ENCODE results near the gene DSTN.

Gene DSTN

DNA sequence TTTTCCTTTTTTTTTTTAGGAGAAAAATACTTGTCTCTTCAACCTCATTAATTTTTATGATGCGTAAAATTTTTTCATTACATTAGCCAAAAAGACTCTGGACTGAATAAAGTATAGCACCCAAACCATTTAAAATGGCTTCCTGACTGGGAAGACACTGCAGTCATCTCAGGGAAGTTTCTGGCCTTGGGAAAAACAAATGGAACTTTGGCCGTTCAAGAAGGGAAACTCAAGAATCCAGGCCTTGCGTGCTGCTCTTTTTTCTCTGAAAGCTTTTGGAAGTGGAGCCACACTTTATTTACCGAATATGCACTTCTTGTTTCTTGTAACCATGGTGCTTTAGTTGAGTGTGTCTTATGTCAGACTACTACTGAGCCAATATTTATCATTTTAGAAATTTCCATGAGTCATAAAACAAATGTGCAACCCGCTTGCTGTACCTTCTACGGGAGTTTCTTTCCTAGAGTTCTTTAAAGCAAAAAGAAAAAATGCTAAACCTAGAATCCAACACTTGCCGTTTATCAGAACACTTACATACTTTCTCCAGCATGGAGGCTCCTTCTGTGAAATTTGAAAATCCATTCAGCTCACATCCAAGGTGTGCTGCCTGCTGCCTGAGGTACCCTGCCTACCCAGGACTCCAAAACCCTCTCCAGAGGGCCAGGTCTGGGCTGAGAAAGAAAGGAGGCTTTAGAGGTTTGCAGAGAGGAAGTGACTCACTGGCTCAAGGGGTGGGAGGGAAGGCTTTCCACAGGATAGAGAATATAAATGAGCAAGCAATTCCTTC lies 11.5 kb upstream of the DSTN start:
- H3K4me3 ChIP-seq (ENCODE audit: low read length) = no peak overlapping the region
- H3K4me1 ChIP-seq (ENCODE audit: insufficient read depth, low read length) = no peaks in the 10 kb centered on the region
- no peaks in the 10 kb centered on the region for H3K36me3 ChIP-seq (ENCODE audit: insufficient read depth, low read length)
- no peaks in the 10 kb centered on the region for H3K27me3 ChIP-seq (ENCODE audit: insufficient read depth, low read length)
- no peaks in the 10 kb centered on the region for H3K9me3 ChIP-seq (ENCODE audit: low read length)
- H2AFZ ChIP-seq (ENCODE audit: low read depth, low read length) = no peak overlapping the region

DNA sequence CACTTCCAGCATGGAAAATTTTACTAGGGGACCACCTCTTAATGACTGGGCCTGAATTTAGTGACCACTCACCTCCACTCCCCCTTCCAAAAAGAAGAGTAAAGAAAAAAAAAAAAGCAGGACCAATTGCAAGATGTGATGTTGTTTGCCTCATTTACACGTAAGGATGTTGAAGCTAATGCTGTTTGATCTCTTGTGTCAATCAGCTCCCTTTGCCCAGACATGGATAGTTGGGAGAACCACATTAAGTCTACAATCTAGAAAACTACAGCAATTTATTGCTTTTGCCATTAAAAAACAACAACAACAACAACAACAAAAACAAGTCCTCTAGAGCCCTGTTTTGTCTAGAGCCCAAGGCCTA lies 11.0 kb upstream of the DSTN start:
- H3K27me3 ChIP-seq (ENCODE audit: insufficient read depth, low read length) = no peaks in the 10 kb centered on the region
- no peaks in the 10 kb centered on the region for H3K4me1 ChIP-seq (ENCODE audit: insufficient read depth, low read length)
- H3K4me3 ChIP-seq (ENCODE audit: low read length) = no peak overlapping the region
- H3K36me3 ChIP-seq (ENCODE audit: insufficient read depth, low read length) = no peaks in the 10 kb centered on the region
- no peak overlapping the region for H2AFZ ChIP-seq (ENCODE audit: low read depth, low read length)
- H3K9me3 ChIP-seq (ENCODE audit: low read length) = no peaks in the 10 kb centered on the region

DNA sequence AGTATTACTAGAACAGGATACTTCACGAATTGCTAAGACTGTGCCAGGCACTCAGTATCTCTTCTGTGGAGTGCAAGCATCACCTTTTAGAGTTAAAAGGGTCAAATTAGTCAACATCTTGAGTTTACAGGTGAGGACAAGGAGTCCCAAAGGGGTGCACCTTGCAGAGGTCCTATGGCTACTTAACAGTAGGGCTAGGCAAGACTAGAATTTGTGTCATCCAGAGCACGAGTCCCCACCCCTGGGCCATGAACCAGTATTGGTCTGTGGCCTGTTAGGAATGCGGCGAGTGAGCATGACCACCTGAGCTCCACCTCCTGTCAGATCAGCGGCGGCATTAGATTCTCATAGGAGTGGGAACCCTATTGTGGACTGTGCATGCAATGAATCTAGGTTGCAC lies 10.5 kb upstream of the DSTN start:
- Histone ChIP-seq H3K4me1 (ENCODE audit: insufficient read depth, low read length) (no peaks in the 10 kb centered on the region), H3K27me3 (ENCODE audit: insufficient read depth, low read length) (no peaks in the 10 kb centered on the region), H3K4me3 (ENCODE audit: low read length) (no peak overlapping the region), H3K36me3 (ENCODE audit: insufficient read depth, low read length) (no peaks in the 10 kb centered on the region), H3K9me3 (ENCODE audit: low read length) (no peaks in the 10 kb centered on the region), H2AFZ (ENCODE audit: low read depth, low read length) (no peak overlapping the region)

DNA sequence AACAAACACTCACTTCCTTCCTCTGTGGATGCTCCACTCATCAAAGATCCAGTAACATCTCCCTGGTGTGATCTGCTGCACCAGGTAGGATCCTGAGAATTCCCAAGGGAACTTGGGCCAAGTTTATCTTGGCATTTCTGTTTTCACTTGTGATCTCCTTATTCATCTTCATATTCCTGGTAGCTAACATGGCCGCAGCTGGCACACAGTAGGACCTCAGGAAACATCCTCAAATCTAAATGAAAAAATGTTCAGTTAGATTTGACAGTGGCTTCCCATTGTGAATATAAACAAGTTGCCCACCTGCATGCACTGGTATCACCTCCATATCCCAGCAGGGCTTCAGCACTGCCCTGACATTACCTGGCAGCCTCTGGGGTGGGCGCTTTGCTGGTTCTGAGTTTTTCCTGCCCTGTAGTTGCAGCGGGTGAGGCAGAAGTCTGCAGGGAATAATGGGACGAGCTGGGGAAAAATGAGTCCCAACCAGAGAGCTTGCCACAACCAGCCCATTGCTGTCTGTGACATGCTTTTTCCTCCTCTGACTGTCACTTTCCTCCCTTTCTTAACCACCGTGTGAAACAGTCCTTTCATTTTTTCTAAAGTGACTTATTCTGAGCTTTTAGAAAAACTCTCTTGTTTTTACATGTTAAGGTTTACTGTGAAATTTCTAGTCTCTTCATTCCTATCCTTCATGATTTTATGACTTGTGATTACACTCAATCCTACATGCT lies 9.4 kb upstream of the DSTN start:
- Histone ChIP-seq H2AFZ (ENCODE audit: low read depth, low read length) (no peak overlapping the region), H3K4me3 (ENCODE audit: low read length) (no peak overlapping the region), H3K36me3 (ENCODE audit: insufficient read depth, low read length) (no peaks in the 10 kb centered on the region), H3K9me3 (ENCODE audit: low read length) (no peaks in the 10 kb centered on the region), H3K4me1 (ENCODE audit: insufficient read depth, low read length) (no peaks in the 10 kb centered on the region), H3K27me3 (ENCODE audit: insufficient read depth, low read length) (no peaks in the 10 kb centered on the region)

DNA sequence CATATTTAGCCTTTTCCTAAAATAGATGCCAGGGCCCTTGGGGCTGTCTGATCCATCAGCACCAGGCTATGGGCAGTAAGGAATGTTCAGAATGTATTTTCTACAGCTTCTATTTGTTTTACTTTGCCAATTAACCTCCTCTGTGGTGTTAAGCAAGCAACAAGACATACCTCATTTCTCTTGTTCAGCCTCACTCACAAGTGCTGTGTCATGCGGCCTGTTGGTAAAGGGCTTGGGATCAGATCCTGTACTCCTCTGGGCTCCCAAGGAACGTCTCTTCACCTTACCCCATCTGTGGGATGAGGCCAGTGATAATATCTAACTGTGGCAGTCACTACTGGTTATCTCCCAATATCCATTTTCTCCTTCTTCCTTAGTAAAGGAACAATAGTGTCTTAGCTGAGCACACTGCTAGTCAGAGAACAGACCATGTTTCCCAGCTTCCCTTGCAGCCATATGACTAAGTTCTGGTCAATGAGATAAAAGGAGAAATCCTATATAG lies 7.0 kb upstream of the DSTN start:
- Histone ChIP-seq H2AFZ (ENCODE audit: low read depth, low read length) (no peak overlapping the region), H3K4me3 (ENCODE audit: low read length) (no peak overlapping the region), H3K27me3 (ENCODE audit: insufficient read depth, low read length) (no peaks in the 10 kb centered on the region), H3K9me3 (ENCODE audit: low read length) (no peaks in the 10 kb centered on the region), H3K4me1 (ENCODE audit: insufficient read depth, low read length) (no peaks in the 10 kb centered on the region), H3K36me3 (ENCODE audit: insufficient read depth, low read length) (no peaks in the 10 kb centered on the region)

DNA sequence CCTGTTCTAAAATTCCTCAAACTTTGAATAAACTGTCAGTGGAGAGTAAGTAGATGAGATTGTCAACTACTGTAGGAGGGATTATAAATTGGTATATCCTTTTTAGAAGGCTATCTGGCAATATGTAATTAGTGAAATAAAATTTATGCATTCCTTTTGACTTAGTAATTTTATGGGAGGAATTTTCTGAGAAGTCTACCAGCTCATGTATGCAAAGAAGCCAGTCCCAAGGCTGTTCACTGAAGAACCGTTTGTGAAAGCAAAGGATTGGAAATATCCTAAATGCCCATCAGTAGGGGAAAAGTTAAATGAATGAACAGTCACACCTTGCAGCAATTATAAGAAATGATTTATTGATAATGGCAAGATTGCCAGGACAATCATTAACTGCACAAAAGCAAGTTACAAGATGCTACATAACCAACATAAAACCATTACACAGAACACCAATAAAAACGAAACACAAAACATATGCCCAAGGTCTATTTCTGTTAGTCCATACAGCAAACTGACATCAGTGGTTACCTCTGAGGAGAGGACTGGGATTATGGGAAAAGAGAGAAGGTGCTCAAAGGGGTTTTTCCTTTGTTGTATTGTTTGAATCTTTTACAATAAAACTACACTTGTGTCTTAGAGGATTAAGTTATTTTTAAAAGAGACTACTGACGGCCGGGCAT lies 4.6 kb upstream of the DSTN start:
- Histone ChIP-seq H3K4me1 (ENCODE audit: insufficient read depth, low read length) (peaks cover 3% of the 10 kb centered on the region), H3K9me3 (ENCODE audit: low read length) (no peaks in the 10 kb centered on the region), H2AFZ (ENCODE audit: low read depth, low read length) (no peak overlapping the region), H3K4me3 (ENCODE audit: low read length) (no peak overlapping the region), H3K27me3 (ENCODE audit: insufficient read depth, low read length) (no peaks in the 10 kb centered on the region), H3K36me3 (ENCODE audit: insufficient read depth, low read length) (no peaks in the 10 kb centered on the region)

DNA sequence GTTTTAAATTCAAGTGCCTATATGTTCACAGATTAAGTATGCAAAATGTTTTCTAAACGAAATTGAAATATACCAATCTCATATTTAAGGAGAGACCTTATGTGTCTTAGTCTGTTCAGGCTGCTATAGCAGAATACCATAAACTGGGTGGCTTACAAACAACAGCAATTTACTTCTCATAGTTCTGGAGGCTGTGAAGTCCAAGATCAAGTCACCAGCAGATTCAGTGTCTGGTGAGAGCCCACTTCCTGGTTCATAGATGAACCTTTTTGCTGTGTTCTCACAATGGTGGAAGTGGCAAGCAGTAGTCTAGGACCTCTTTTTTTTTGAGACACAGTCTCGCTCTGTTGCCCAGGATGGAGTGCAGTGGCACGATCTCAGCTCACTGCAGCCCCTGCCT lies 3.5 kb upstream of the DSTN start:
- H3K36me3 ChIP-seq (ENCODE audit: insufficient read depth, low read length) = no peaks in the 10 kb centered on the region
- H2AFZ ChIP-seq (ENCODE audit: low read depth, low read length) = no peak overlapping the region
- H3K27me3 ChIP-seq (ENCODE audit: insufficient read depth, low read length) = no peaks in the 10 kb centered on the region
- peaks cover 3% of the 10 kb centered on the region for H3K4me1 ChIP-seq (ENCODE audit: insufficient read depth, low read length)
- H3K4me3 ChIP-seq (ENCODE audit: low read length) = no peak overlapping the region
- H3K9me3 ChIP-seq (ENCODE audit: low read length) = no peaks in the 10 kb centered on the region

DNA sequence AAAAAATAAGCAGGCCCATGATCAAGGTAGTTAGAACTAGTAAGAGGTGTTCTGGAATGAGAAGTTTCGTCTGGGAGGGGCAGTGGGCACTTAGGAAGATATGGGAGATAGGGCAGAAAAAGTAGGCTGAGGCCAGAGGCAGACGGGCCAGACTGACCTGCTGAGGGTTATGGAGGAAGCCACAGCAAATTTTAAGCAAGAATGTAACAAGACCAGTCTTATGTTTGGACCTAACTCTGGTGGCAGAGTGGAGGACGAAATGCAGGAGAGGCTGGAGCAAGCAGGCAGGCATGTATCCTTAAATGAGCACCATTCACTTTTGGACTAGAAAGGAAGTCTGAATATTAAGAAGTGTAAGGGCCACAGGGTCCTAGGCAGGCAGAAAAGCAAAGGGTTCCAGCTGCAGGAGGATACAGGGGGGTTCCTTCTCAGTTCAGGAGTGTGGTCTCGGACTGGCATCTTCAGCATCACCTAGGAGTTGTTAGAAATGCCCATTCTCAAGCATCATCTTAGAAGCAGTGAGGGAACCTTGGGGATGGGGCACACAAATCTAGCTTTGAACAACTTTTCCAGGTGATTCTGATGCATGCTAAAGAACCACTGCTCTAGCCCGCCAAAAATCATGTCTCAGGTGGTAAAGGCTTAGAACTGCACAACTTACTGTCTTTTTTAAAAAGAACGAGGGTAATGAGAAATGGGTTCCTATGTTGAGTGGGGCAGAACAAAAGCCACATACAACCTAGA lies 1.7 kb upstream of the DSTN start:
- H3K4me1 ChIP-seq (ENCODE audit: insufficient read depth, low read length) = peaks cover 13% of the 10 kb centered on the region
- no peaks in the 10 kb centered on the region for H3K36me3 ChIP-seq (ENCODE audit: insufficient read depth, low read length)
- H3K27me3 ChIP-seq (ENCODE audit: insufficient read depth, low read length) = no peaks in the 10 kb centered on the region
- peak overlapping the region; percentile 76 for H2AFZ ChIP-seq (ENCODE audit: low read depth, low read length)
- no peaks in the 10 kb centered on the region for H3K9me3 ChIP-seq (ENCODE audit: low read length)
- H3K4me3 ChIP-seq (ENCODE audit: low read length) = peak overlapping the region; percentile 70

DNA sequence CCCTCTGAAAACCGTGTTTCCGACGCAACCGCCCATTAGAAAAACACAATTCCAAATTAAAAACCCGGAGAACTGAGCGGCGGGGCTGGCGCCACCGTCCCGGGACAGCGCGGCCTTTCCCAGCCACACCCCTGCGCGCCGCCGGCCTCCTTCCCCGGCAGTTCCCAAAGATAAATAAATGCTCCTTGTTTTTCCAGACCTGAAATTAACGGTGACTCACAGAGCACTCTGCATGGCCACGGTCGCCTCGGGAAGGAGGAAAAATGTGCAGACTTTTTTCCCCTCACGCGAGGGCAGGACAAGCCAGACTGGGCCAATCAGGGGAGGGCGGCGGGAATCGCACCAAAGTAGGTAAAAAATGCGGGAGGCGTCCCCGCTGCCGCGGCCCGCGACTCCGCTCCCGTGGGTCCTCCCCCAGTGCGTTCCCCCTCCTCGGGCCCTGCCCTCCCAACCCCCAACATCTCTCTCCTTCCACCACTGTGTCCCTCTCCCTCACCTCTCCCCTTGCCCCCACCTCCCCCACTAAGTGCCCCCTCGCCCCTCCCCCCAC lies 828 bp upstream of the DSTN start:
- Histone ChIP-seq H3K4me1 (ENCODE audit: insufficient read depth, low read length) (peaks cover 13% of the 10 kb centered on the region), H3K27me3 (ENCODE audit: insufficient read depth, low read length) (no peaks in the 10 kb centered on the region), H2AFZ (ENCODE audit: low read depth, low read length) (peak overlapping the region; percentile 76), H3K9me3 (ENCODE audit: low read length) (no peaks in the 10 kb centered on the region), H3K36me3 (ENCODE audit: insufficient read depth, low read length) (no peaks in the 10 kb centered on the region), H3K4me3 (ENCODE audit: low read length) (peak overlapping the region; percentile 70)

DNA sequence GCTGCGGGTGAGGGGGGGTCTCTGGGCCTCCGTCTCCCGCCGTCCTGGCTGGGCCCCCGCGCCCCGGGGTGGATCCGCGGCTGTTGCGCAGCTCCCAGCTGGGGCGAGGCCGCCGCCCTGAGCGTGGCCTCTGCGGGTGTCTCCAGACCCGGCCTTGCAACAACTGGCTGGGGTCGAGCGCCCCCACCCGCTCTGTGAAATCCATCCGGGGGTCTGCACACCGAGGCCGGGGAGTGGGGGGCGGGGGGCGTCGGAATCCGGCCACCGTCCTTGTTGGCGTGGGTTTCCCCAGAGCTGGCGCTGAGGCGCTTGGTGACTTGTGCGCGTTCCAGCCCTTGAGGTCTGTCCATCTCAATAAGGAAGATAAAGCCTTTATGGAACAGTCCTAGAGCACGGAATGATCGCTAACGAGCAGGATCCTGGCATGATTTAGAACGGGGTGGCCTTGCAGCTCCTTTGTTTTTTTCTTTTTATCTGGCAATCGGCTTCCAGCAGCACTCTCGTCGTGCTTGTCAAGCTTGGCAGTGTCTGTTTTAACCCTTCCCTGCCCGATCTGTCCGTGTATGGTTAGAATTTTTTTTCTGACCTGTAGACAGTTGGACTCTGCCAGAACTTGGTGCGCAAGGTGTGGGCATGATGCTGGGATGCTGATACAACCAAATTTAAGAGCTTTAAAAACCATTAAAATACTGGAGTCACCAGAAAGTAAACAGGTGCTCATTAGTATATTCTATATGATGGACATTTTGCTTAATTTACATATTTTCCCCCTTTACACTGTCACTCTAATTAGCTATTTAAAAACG lies 675 bp downstream of the DSTN start:
- H3K4me3 ChIP-seq (ENCODE audit: low read length) = peak overlapping the region; percentile 70
- H3K27me3 ChIP-seq (ENCODE audit: insufficient read depth, low read length) = no peaks in the 10 kb centered on the region
- H3K36me3 ChIP-seq (ENCODE audit: insufficient read depth, low read length) = no peaks in the 10 kb centered on the region
- peaks cover 13% of the 10 kb centered on the region for H3K4me1 ChIP-seq (ENCODE audit: insufficient read depth, low read length)
- H3K9me3 ChIP-seq (ENCODE audit: low read length) = no peaks in the 10 kb centered on the region
- H2AFZ ChIP-seq (ENCODE audit: low read depth, low read length) = peak overlapping the region; percentile 93

DNA sequence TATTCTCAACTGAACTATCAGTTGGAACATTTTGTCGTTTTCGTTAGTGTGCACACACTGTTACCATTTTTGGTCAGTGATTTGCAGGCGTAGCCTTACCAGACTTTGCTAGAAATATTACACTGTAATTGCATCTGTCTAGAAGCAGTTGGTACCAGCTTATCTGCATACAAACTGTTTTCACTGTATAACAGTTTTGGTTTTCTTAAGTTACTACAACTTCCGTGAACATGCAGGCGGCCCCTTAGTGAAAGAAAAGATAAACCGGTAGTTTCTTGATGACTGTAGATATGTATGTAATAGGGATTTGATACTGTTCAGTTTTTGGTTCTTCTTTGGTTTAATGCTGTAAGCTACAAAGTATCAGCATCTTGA lies 1.3 kb downstream of the DSTN start:
- Histone ChIP-seq H3K9me3 (ENCODE audit: low read length) (no peaks in the 10 kb centered on the region), H3K4me1 (ENCODE audit: insufficient read depth, low read length) (peaks cover 13% of the 10 kb centered on the region), H3K4me3 (ENCODE audit: low read length) (peak overlapping the region; percentile 70), H3K27me3 (ENCODE audit: insufficient read depth, low read length) (no peaks in the 10 kb centered on the region), H2AFZ (ENCODE audit: low read depth, low read length) (no peak overlapping the region), H3K36me3 (ENCODE audit: insufficient read depth, low read length) (no peaks in the 10 kb centered on the region)

DNA sequence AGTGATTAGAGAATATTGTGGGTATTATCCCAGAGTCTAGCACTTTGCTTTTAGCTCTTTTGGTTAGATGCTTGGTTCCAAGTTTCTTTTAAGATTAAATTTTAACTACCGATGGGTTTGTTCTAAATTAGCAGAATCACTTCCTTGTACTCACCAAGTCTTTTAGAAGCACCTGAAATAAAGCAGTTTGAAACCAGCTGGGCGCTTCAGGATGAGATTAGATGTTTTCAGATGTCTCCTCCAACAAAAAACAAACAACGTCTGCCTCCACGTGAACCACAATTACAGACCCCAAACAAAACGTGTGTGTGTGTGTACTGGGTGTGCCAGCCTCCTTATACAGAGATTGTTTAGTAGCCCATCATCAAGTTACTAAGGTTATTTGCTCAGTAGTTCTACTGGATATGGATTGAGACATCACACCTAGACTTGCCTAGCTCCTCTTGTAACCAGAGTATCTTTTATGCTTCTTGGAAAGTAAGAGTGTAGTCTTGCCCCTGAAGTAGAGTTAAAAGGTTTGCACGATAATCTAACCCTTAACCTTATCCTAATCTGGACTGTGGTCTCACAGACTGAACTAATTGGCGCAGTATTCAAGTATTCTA lies 2.3 kb downstream of the DSTN start:
- Histone ChIP-seq H3K4me3 (ENCODE audit: low read length) (peak overlapping the region; percentile 70), H2AFZ (ENCODE audit: low read depth, low read length) (no peak overlapping the region), H3K36me3 (ENCODE audit: insufficient read depth, low read length) (no peaks in the 10 kb centered on the region), H3K4me1 (ENCODE audit: insufficient read depth, low read length) (peaks cover 13% of the 10 kb centered on the region), H3K27me3 (ENCODE audit: insufficient read depth, low read length) (no peaks in the 10 kb centered on the region), H3K9me3 (ENCODE audit: low read length) (no peaks in the 10 kb centered on the region)

All from neuron (in vitro differentiated cells).